GM18870 (cell line): ENCODE results near the gene MEIS2.

Experiments
- ATAC-seq: cut with Tn5 transposase; IDR thresholded peaks from one replicate; pipeline ENCODE4 v1.9.1; 2021; ENCODE audit warnings: moderate library complexity; ENCODE audit not compliant: unreplicated experiment

MEIS2 gene

GRCh38 chr15:37112971-37113670 lies 12.8 kb upstream of the MEIS2 start:
- no peak for ATAC-seq

DNA sequence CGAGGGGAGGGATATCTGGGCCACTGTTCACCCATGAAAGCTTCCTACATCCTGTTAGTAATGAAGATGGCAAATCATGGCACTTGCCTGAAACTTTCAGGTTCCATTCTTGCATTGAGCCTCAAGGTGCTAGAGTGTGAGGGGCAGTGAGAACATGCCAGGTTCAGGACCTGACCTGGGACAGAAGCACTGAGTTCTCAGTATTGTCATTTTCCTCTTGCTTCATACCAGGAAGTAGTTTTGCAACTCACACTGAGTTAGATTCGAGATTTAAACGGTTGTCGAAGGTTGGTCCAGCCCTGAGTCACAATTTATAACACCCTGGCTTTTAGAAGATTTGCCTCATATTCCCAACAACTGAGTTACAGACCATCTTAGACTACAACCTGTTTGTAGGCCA lies 11.8 kb upstream of the MEIS2 start:
- no peak for ATAC-seq

GRCh38 chr15:37111427-37111717 lies 11.0 kb upstream of the MEIS2 start:
- ATAC-seq: no peak

GRCh38 chr15:37109872-37110572 lies 9.7 kb upstream of the MEIS2 start:
- no peak for ATAC-seq

DNA sequence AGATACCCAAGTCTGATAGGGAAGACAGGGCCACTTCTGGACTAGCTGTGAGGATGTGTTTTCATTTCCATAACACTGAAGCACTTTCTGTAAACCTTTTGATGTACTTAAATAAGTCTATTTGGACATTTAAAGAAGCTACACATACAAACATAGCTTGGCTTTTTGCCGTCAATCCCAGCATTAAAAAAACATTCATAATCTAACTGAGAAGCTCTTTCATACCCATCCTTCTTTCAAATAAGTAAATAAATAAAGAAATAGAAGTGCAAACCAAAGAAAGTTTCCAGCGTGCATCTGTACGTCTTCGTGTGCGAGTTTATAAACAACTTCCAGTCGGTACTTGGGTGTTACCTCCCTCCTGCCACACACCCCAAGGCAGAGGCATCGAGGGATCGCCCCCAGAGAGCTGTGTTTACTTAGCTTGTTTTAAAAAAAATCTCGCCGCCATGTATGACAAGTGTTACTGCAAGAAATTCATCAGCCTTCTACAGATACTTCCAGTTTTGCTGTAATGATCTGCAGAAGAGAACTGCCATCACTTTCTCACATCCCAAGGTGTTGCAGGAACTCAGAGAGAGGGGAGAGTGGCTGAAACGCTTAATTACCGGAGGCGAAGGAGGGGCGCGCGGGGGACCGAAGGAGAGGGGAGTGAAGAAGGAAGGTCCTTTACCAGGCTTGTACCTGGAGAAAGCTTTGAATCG lies 9.0 kb upstream of the MEIS2 start:
- no peak for ATAC-seq

GRCh38 chr15:37108381-37109167 lies 8.2 kb upstream of the MEIS2 start:
- ATAC-seq: no peak

DNA sequence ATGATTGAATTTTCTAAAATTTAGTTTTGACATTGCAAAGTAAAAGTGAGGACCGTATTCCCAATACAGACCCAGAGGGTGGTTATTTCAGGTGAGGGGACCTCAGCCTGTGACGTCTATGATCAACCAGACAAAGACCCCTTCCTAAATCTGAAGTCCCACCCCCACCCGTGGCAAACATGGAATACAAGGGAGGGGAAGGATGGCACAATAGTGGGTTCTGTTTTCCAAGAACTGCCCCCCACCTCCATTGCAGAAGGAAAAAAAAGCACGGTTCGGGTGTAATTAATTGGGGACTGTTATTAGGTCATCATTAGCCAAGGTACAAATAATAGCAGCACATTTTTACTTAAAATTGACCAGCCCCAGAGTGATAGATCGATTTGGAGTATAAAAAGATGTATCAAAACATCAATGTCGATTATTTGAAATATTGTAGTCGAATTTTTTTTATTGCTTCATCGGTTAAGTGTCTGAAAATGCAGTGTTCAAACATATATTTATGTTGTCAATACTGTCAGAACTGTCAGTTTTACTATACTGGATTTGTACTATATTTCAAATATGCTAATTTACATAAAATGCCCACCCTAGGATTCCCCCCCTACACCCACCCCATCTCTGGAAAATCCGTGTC lies 7.5 kb upstream of the MEIS2 start:
- no peak for ATAC-seq

DNA sequence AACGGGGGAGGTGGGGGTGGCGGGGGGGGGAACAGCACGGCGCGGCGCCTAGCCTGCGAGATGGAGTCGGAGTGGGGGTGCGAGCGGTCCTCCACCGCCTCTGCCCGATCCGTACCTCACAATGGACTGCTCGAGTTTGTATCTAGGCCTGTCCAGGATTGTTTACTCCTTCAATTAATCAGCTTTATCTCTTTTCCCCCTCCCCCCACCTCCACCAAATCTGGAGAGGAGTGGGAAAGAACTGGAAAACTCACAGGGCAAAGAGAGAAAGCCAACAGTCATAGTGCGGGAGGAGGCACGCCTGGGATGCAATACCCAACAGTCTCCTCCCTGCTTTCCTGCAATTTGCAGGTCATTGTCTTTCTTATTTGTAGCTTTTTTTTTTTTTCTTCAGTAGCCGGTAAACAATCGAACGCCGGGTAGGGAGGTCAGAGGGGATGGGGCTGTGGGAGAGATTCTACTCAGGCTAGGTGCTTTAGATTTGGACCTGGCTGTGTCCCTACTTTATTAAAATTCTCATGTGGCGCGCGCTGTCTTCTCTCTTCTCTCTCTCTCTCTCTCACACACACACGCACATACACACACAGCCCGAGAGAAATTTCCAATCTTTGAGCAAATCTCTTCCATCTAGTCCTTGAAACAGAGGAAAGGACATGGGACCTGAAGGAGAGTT lies 6.9 kb upstream of the MEIS2 start:
- no peak for ATAC-seq

GRCh38 chr15:37106490-37107001 lies 6.2 kb upstream of the MEIS2 start:
- no peak for ATAC-seq

GRCh38 chr15:37105889-37106288 lies 5.5 kb upstream of the MEIS2 start:
- ATAC-seq: no peak

- no peak for ATAC-seq
Observed at GRCh38 chr15:37105029-37105428, 4.7 kb upstream of the MEIS2 start.

- ATAC-seq: no peak
Observed at GRCh38 chr15:37104424-37104981, 4.2 kb upstream of the MEIS2 start.

GRCh38 chr15:37103475-37104423 lies 3.4 kb upstream of the MEIS2 start:
- no peak for ATAC-seq

- no peak for ATAC-seq
Observed at GRCh38 chr15:37103163-37103435, 2.8 kb upstream of the MEIS2 start.

GRCh38 chr15:37102305-37103162 lies 2.2 kb upstream of the MEIS2 start:
- ATAC-seq: no peak

- ATAC-seq: no peak
Observed at GRCh38 chr15:37101980-37102304, 1.6 kb upstream of the MEIS2 start.

DNA sequence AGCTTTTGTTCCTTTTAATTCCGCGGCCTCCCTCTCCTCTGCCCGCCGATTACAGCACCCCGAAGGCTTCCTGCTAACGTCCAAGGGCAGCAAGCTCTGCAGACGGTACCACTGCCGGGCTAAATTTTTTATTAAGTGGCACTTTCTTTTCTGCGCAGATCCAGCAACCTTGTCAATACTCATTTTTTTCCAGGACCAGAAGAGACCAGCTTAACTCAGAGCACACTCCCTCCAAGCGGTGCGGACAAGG lies 542 bp upstream of the MEIS2 start:
- ATAC-seq: peak; percentile 28

DNA sequence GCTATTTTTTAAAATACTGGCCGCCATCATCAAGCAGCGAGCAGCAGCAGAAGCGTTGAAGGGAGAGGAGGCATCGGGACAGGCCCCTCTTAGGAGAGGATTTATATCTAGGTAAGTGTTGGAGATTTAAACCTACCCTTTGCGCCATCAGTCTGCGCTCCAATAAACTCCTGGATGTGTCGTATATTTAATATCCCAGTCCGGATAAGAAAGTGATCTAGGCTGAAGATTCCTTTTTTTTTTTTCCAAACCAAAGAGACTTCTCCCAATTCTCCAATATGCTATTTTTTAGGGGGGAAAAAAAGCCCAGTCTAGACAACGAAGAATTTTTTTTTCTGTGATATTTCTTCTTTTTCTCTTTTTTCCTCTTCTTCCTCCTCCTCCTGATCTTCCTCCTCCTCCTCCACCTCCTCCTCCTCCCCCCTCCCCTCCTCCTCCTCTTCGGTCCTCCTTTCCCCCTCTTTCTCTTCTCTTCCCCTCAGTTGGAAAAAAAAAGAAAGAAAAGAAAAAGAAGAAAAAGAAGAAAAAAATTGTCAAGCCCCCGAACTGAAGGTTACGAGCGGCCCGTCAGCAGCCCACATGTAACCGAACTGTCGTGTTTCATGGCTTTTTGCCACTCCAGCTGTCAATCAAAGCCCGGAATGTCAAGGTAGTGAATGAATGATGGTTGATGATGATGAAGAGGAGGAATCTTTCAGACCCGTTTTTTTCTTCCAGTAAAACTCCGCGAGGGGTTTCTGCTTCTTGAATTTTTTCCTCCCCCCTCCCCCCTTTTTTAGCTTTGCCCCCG lies 835 bp downstream of the MEIS2 start:
- ATAC-seq: no peak
